HG02870 (cell line): ENCODE measurements around the gene PALD1.

Experiments
- ATAC-seq: cut with Tn5 transposase; IDR thresholded peaks from one replicate; pipeline ENCODE4 v1.9.1; 2021; ENCODE audit warnings: mild to moderate bottlenecking, moderate library complexity; ENCODE audit not compliant: unreplicated experiment

Gene PALD1

DNA sequence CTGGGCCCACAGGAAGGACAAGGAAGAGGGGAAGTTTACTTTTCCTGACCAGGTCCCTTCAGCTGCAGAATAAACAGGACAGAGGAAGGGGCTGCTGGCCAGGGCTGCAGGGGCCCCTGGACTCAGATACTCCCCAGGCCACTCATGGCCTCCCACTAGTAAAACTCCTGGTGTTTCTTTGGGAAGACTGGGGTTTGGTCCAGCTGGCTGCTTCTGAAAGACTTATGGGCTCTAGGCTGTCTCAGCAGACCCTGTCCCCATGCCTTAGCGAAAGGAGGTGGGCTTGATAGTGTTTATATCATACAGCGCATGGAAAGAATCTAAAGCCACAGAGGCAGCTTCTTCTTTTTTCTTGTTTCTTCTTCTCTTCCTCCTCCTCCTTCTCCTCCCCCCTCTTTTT, 56.4 kb downstream of the PALD1 start:
- no peak for ATAC-seq

- no peak for ATAC-seq
Observed at GRCh38 chr10:70535451-70535850, 56.9 kb downstream of the PALD1 start.

- ATAC-seq, result no peak
Observed at GRCh38 chr10:70536196-70536861, 57.8 kb downstream of the PALD1 start.

DNA sequence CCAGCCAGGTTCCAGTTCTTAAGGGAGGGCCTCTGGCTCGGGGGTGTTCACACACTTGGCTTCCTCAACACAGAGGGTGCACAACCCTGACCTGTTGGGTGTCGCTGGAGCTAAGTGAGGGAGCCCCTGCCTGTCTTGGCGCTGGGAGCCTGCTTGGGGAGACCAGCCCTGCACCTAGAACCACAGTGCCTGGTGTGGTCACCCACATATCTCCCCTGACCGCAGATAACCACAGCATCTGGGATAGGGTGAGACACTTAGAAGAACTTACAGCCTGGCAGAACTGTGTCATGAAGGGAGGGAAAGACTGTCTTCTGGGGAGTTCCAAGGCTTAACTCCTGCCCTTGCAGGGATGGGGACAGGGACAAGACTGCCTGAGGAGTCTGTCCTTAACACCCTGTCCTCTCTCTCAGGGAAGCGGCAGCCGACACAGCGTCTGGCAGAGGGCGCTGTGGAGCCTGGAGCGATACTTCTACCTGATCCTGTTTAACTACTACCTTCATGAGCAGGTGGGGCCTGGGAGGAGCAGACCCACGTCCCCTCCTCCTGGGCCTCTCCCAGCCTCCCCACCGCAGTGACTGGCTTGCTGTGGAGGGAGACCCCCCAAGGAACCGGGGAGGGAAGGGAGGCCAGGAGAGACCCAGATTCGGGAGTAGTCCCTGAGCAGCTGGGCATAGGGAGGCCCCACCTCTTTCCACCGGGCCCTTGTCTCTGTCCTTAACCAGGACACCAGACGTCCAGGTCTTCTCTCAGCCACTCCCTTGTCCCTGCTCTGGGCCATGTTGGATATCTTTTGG, 59.0 kb downstream of the PALD1 start:
- ATAC-seq, result no peak

DNA sequence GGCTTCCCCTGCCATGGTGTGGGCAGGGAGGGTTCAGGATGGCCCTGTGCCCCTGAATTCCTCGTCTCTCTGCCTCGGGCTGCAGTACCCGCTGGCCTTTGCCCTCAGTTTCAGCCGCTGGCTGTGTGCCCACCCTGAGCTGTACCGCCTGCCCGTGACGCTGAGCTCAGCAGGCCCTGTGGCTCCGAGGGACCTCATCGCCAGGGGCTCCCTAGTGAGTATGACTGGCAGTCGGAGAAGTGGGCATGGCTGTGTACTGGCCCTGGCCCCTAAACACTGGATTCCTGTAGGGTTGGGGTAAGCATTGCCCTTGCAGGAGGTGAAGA, 59.6 kb downstream of the PALD1 start:
- ATAC-seq, result no peak

DNA sequence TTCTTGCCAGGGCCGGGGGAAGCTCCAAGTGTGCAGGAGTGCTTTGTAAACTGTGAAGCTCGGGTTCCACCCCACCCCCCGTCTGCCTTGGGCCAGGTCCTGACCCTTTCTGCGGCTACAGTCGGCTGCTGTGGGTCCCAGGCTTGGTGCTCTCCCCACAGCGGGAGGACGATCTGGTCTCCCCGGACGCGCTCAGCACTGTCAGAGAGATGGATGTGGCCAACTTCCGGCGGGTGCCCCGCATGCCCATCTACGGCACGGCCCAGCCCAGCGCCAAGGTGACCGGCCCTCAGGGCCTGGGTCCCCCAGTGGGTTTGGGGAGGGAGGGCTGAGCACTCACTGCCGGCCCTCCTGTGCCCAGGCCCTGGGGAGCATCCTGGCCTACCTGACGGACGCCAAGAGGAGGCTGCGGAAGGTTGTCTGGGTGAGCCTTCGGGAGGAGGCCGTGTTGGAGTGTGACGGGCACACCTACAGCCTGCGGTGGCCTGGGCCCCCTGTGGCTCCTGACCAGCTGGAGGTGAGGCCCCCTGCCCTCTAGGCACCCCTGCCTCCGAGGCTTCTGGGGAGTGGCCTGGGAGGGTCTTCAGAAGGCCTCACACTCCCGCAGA, 60.3 kb downstream of the PALD1 start:
- ATAC-seq, result no peak

- ATAC-seq, result no peak
Observed at GRCh38 chr10:70539471-70539870, 60.9 kb downstream of the PALD1 start.

DNA sequence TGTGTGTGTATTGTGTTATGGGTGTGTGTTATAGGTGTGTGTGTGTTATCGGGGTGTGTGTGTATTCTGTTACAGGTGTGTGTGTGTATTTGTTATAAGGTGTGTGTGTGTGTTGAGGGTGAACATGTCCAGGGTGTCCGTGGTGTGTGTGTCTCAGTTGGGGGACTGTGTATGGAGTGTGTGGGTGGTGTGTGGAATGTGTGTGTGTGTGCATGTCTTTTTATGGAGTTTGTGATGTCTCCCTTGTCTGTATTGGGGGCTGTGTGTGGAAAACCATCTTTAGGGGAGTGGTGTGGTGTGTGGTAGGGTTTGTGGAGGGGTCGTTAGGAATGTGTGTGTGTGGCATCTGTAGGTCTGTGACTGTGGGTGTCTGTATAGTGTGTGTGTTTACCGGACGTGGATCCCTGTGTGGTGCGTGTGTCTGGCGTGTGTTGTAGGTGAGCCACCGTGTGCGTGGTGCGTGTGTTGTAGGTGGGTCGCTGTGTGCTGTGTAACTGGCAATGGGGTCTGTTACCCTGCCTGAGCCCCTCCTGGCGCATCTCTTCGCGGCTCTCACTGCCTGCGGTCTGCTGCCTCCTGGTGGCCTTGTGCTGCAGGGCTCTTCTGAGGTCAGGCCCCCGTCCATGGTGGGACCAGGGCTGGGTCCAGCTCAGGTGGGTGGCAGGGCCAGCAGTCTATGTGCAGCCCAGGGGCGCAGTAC, 61.7 kb downstream of the PALD1 start:
- ATAC-seq, result no peak

DNA sequence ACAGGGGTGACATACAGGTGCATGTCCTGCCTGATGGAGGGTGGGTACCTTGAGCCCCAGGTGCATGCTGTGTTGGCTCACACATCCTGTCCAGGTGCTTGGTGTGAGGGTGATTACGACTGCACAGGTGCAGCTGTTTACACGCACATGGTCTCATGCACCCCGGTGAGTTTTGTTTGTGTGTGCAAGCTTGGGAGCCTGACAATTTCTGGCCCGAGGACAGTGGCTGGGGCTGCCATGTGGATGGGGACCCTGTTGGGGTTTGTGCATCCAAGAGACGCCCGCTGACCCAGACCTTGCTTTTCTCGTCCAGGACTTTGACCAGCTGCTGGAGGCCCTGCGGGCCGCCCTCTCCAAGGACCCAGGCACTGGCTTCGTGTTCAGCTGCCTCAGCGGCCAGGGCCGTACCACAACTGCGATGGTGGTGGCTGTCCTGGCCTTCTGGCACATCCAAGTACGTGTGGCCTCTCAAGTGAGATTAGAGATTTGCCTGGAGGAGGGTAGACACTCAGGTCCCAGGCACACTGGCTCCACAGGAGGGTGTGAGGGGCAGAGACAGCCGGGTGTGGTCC, 62.3 kb downstream of the PALD1 start:
- ATAC-seq, result no peak

GRCh38 chr10:70541736-70542564, 63.4 kb downstream of the PALD1 start:
- ATAC-seq, result no peak

DNA sequence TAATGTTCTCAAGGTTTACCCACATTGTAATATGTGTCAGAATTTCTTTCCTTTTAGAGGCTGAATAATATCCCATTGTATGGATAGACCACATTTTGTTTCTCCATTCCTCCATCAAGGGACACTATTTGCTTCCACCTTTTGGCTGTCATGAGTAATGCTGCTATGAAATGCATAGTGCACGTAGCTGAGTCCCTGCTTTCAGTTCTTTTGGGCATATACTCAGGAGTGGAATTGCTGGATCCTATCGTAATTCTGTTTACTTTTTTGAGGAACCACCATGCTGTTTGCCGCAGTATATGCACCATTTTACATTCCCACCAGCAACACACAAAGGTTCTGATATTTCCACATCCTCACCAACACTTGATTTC, 64.0 kb downstream of the PALD1 start:
- no peak for ATAC-seq

DNA sequence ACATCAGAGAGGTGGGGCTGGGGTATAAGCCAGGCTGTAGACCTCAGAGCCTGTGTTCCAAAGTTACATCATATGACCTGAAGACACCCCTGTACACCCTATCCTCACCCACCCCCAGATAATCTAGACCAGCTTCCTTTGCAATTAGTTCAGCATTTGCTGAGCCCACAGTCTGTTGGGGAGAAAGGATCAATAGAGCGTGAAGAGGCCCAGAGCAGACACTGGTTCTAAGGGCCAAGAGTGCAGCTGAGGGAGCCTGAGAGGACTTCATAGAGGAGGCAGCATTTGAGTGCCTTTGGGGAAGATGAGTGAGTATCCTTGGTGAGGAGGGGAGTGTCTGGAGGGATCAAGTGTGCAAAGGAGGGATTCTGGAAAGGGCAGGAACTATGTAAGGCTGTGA, 65.3 kb downstream of the PALD1 start:
- ATAC-seq, result no peak

GRCh38 chr10:70544431-70545340, 66.1 kb downstream of the PALD1 start:
- no peak for ATAC-seq

DNA sequence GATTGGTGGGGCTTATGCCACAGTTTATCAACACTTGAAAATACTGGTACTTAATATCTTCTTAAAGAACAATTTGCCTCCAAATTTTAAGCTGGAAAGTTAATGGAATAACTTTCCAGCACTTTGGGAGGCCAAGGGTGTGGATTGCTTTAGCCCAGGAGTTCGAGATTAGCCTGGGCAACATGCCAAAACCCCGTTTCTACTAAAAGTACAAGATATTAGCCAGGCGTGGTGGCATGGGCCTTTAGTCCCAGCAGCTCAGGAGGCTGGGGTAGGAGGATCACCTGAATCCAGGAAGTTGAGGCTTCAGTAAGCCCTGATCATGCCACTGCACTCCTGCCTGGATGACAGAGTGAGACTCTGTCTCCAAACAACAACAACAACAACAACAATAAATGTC, 68.0 kb downstream of the PALD1 start:
- ATAC-seq, result no peak

GRCh38 chr10:70549351-70549961, 70.9 kb downstream of the PALD1 start:
- no peak for ATAC-seq

DNA sequence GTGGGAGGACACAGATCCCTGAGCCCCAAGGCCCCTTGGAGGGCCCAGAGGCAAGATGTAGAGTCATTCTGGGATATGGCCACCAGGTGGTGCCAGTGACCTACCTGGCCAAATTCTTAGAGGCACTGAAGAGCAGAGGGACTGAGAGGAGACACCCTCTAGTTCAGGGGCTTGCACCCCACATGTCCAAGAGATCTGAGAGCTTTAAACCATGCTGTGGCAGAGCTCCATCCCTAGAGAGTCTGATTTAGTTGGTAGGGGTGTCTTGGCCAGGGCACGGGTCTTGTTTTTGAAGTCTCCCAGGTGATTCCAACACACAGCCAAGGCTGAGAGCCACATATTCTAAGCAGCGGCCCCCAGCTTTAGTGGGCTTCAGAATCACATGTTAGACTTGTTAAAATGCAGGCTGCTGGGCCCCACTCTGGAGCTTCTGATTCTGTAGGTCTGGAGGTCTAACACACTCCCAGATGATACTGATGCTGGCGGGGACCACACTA, 71.4 kb downstream of the PALD1 start:
- peak; percentile 53 for ATAC-seq

- no peak for ATAC-seq
Observed at GRCh38 chr10:70550459-70550858, 71.9 kb downstream of the PALD1 start.

- no peak for ATAC-seq
Observed at GRCh38 chr10:70551466-70551865, 72.9 kb downstream of the PALD1 start.

DNA sequence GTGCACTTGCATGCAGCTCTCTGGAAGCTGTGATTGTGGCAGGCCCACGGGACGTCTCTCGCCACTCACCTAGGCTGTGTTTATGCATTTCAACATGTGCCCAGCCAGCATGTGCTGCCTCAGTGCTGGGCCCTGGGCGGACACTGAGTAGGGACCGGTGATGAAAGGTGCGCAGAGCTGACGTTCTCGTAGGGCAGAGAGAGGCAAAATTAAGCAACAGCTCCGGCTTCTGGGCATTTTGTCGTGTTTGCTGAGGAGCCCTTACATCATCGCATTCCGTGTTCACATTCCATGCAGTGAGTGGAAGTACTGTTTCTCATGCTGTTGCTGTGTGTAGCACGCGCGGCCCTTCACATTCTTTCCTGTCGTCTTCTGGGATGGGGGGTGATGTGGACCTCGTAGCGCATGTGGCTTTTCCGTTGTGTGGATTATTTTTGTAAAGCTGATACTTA, 73.4 kb downstream of the PALD1 start:
- ATAC-seq, result no peak
